OCI-LY3 (cell line): Measurements from ENCODE around the gene PLG.
"Not testable (repeated sequence)": the region's sequence is repeated elsewhere in the genome, so short reads cannot be mapped to it uniquely, and the experiment has no call there.

ENCODE experiments used
- EZH2phosphoT487 ChIP-seq: fragments of 200-600 bp; shearing (Covaris generic); IDR thresholded peaks from 2 replicates; pipeline ENCODE4 v1.6.1; 2018; ENCODE audit warnings: antibody characterized with exemption, mixed run types, low read depth
- TF ChIP-seq, protein P1 (sequence below): fragments of 200-600, 300-600 bp; sonication (generic); IDR thresholded peaks from 2 replicates; pipeline ENCODE4 v1.5.1; 2014; ENCODE audit warnings: antibody characterized with exemption, low read length, low read depth

GRCh38 chr6:160685101-160685761 is 16.8 kb upstream of the PLG start:
- TF ChIP-seq, protein P1, sequence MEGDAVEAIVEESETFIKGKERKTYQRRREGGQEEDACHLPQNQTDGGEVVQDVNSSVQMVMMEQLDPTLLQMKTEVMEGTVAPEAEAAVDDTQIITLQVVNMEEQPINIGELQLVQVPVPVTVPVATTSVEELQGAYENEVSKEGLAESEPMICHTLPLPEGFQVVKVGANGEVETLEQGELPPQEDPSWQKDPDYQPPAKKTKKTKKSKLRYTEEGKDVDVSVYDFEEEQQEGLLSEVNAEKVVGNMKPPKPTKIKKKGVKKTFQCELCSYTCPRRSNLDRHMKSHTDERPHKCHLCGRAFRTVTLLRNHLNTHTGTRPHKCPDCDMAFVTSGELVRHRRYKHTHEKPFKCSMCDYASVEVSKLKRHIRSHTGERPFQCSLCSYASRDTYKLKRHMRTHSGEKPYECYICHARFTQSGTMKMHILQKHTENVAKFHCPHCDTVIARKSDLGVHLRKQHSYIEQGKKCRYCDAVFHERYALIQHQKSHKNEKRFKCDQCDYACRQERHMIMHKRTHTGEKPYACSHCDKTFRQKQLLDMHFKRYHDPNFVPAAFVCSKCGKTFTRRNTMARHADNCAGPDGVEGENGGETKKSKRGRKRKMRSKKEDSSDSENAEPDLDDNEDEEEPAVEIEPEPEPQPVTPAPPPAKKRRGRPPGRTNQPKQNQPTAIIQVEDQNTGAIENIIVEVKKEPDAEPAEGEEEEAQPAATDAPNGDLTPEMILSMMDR: not testable (repeated sequence)
- TF ChIP-seq EZH2phosphoT487: not testable (repeated sequence)
